GM21360 (cell line): Measurements from ENCODE around the gene SLC38A8.

ENCODE experiments used
- ATAC-seq: cut with Tn5 transposase; IDR thresholded peaks from one replicate; pipeline ENCODE4 v1.9.1; 2021; ENCODE audit warnings: mild to moderate bottlenecking, moderate library complexity; ENCODE audit not compliant: unreplicated experiment

SLC38A8 gene

DNA sequence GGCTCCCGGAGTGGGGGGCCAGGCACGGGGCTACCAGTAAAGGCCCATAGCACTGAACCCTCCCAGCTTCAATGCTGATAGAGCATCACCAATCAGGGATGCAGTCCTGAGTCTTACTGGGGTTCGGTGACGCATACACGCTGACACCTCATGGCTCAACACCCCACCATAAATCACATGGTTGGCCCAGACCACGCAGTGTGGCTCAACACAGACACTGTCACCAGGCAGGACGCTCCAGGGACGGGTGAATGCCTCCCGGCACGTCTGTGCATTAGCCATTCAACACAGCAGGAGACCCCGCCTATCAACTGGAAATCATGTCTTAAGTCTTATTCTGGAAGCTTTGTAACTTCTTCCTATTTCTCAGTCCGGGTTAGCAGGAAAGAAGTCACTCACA is 39.6 kb downstream of the SLC38A8 start:
- no peak for ATAC-seq

DNA sequence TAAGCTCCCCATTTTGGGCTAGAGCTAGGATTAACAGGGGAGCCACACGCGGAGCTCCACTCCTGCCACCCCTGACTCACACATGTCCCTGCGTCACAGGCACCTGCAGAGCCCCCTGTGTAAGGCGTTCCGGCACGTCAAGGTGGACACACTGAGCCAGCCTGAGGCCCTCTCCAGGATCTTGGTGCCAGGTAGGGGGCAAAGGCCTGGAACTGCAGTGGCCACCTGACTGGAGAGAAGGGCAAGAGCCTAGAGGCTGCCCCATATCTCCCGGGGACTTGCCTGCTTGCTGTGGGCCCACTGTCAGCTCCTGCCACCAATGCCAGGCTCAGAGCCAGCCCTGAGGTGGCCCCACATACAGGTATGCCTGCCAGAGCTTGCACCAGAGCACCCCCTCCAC is 40.9 kb downstream of the SLC38A8 start:
- ATAC-seq: no peak

DNA sequence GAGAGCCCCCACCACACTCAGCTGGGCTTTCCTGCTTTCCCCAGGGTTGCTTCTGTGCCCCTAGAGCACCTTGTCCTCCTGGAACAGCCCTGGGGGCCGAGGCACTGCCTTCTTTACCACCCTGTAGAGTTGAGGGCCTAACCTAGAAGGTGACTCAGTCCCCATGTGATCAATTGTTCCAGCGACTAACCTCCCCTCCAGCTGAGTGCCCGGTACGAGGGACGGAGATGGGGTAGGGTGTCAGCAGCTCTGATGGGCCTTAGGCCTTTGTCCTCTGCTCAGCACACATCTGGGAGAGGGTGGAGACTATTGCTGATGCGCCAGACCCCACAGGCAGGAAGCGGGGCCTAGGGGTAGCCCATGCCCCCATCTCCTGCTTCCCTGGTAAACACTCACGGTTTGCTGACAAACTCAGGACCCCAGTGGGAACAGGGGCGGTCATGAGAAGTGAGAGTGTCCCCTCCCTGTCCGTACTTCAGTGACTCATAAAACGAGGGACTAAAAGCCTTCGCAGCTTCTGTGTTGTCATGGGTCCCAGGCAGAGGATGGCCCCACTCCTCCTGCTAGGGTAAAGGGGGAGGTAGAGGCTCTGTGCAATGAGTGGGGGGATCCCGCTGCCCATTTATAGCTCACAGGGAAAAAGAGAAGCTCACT is 41.5 kb downstream of the SLC38A8 start:
- ATAC-seq: no peak

DNA sequence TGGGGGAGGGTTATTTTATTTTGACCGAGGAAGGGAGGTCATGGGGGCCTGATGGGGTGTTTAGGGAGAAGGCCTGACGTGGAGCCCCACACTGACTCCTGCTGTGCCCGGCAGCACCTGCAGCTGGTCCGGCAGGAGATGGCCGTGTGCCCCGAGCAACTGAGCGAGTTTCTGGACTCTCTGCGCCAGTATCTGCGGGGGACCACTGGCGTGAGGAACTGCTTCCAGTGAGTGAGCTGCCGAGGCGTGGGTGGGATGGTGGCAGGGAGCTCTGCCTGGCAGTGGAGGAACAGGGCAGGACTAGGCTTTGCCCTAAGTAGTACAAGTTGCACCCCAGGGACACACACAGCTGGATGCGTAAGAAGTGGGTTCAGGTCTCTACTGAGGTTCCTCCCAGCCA is 44.5 kb downstream of the SLC38A8 start:
- no peak for ATAC-seq

DNA sequence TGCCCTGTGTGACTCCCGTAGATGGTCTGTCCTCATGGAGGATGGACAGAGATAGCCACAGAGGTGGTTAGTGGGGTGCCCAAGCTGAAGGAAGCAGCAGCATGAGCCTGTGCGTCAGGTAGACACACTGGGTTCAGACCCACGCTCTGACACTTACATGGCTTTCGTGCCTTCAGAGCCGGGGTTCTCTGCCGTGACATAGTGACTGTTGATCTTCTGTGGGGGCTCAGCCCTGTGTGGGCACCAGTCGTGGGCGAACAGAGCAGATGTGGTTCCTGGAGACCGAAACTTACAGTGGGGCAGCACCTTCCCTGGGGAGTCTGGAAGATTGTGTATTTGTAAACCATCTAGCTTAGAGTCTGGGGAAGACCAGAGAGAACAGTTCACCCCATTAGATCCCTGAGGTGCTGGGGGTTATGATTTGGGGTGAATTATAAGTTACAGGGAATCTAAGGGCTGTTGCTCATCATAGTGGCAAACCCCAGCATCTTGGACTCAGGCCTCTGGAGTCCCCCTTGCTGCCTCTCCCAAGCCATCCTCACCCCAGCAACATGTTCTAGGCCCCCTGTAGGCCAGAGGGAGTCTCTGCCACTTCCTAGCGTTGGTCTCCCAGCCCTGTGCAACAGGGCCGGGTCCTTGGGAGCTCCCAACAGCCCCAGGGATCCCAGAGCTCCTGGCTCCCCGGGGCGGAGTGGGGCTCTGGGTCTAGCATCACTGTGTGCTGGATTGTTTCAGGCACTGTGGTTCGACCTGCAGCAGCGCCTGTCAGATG is 45.9 kb downstream of the SLC38A8 start:
- ATAC-seq: no peak

DNA sequence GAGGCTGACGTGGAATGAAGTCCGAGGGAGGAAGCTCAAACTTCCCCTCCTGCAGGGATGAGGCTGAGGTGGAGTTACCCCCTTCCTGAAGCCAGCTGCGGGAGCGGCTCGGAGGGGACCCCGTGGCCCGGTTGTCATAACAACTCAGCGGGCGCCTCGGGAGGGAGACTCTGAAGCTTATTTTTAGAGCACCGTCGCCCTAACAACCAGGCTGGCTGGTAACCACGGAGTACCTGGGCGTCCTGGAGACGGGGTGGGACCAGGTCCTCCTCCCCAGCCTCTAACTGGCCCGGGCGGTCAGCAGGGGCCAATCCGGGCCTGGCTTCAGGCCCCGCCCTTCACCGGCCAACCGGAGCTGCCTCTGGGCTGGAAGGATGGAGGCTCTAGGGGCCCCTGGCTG is 46.8 kb downstream of the SLC38A8 start:
- no peak for ATAC-seq

DNA sequence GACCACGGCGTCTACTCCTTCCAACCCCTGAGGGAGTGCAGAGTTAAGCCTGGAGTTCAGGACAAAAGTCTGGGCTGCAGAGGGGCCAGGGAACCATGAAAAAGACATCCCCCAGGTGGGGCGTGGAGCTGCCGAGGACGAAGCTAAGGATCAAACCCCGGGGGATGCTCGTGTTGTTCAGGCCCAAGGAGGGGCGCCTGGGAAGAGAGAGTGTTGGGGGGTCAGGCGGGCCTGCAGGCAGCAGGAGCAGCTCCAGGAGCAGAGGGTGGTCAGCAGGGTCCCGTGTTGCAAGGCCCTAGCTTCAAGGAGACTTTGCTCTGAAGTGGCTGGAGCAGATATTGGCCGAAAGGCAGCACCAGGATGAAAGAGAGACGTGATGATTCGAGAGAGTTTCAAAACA is 47.9 kb downstream of the SLC38A8 start:
- ATAC-seq: no peak

DNA sequence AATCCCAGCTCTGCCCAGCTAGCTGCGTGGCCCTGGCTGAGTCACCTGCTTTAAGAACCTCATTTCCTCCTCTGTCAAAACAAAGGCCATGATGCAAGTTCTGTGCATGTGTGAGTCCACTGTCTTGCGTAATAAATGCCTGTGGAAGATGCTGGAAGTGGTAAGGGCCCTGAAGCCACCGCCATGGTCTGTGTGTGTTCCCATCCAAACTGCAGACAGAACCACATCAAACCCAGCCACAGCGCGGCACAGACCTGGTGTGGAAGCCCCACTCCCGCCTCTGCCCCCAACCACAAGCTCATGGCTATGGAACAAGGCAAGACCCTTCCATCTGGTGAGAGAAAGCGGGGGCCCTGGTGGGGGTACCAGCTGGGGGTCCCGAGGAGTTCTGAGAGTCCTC is 48.5 kb downstream of the SLC38A8 start:
- ATAC-seq: no peak

DNA sequence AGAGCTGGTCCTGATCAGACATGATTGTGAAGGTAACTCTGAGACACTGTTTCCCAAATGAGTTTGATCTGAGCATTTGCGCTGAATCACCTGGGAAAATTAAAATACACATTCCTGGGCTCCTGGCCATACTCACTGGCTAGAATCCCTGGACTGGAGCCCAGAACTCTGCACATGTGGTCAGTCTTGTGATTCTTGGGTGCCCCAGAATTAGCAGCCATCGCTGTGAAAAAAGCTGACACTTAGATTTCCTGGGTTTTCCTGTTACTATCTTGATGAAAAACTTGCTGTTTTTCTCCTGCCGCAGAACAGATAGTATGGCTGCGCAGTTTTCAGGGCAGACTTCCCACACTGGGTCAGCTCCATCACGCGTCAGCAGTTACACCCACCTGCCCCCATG is 50.0 kb downstream of the SLC38A8 start:
- ATAC-seq: no peak

DNA sequence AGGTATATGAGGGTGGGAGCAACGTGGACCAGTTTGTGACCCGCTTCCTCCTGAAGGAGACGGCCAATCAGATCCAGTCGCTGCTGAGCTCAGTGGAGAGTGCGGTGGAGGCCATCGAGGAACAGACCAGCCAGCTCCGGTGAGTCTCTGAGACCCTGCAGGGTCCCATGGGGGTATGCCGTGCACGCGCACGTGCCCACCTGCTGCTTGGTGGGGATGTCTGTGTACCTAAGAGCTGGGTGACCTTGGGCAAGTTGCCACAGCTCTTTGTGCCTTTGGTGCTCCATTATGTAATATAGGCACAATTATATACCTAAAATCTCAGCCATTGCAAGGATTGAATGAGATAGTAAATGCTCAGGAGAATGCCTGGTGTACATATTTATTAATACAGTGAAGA is 52.1 kb downstream of the SLC38A8 start:
- no peak for ATAC-seq

DNA sequence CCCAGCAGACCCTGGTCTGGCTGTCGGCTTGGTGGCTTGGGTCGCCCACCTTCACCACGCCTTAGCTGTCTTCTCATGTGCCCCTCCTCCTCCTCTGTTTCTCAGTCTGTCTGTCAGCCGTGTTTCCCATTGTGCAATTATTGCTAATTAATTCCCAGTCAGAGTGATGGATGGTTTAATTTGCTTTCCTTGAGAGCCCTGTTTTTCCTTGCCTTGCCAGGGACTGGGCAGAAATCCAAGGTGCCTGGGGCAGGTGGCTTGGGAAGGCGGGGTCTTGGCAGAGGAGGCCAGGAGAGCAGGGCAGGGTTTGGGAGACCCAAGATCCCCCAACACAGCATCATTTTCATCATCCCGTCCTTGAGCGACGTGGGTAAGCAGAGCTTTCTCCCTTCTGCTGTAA is 53.3 kb downstream of the SLC38A8 start:
- no peak for ATAC-seq

DNA sequence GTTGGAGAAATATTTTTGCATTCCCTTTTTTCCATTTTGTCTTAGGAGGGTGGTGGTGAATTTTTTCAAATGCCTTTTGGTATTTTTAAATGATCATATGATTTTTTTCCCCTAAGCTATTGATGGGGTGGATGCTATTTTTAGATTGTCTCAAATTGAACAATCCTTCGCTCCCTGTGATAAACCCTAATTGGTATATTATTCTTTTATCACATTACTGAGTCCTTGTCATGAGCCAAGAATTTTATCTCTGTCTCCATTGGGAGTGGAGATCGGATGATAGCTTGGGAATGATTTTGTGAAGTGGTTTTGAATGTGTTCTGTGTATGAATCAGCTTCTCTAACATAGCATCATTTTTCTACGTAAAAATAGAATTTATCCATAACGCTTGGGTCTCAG is 59.1 kb downstream of the SLC38A8 start:
- no peak for ATAC-seq

DNA sequence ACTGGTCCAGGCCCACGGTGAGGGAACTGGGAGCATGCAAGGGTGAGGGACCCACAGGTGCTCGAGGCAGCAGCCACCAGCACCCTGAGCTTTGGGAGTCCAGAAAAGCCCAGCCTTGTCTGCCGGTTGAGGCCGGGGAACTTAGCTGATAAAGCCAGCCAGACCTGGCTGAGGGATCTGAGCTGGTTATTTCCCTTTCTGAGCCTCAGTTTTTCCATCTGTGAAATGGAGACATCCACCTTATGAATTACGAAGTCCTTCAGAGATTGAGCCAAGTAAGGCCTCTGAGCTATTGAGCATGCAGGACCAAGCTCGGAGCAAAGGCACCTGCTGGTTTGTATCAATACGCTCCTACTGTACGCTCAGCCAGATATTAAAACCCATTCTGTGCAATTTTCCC is 60.8 kb downstream of the SLC38A8 start:
- ATAC-seq: no peak

DNA sequence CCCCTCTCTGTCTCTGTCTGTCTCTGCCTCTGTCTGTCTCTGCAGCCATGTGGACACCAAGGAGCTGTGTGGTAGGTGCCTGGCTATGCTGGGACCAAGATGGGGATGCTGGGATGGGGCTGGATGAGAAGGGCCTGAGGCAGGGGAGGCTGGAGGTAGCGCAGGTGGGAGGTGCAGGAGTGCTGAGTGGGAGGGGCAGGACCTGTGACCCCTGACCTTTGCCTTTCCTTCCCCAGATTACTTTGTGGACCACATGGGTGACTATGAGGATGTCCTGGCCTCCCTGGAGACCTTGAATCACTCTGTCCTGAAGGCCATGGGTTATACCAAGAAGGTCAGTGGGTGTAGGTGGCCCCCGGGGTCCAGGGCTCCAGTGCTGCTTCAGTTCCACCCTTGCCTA is 61.8 kb downstream of the SLC38A8 start:
- no peak for ATAC-seq

DNA sequence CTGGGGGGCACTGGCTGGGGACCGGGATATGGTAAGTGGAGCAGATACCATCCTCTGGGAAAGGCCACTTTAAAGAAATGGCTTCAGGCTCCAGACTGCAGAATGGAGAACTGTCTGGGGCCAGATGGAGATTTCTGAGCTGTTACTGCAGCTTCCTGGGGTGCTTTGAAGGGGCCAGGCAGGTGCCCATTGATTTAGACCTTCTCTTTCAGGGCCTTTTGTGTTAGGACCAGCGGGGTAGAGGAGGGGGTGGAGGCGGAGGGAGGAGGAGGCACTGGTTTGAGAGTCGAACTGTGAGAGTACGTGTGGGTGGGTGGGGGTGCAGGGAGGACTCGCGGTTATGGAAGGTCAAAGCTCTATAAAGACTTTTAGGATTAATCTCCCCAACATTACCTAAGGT is 63.2 kb downstream of the SLC38A8 start:
- no peak for ATAC-seq

DNA sequence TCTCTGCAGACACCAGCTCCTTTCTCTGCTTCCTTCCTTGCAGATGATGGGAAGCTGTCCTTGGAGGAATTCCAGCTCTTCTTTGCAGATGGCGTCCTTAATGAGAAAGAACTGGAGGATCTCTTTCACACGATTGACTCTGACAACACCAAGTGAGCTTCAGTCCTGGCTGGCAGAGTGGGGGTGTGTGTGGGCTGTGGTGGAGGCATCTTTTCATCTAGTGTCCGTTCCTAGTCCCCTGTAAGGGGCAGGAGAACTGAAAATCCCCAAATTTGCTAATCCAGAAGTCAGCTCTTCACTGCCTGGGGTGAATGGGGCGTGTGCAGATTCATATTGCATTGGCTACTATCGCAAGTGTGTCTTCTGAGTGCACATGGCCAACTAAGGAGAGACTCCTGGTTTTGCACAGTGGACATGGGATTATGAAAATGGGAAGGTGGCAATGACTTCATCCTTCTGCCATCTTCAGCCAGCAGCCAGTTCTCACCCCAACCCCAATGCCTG is 64.1 kb downstream of the SLC38A8 start:
- no peak for ATAC-seq

DNA sequence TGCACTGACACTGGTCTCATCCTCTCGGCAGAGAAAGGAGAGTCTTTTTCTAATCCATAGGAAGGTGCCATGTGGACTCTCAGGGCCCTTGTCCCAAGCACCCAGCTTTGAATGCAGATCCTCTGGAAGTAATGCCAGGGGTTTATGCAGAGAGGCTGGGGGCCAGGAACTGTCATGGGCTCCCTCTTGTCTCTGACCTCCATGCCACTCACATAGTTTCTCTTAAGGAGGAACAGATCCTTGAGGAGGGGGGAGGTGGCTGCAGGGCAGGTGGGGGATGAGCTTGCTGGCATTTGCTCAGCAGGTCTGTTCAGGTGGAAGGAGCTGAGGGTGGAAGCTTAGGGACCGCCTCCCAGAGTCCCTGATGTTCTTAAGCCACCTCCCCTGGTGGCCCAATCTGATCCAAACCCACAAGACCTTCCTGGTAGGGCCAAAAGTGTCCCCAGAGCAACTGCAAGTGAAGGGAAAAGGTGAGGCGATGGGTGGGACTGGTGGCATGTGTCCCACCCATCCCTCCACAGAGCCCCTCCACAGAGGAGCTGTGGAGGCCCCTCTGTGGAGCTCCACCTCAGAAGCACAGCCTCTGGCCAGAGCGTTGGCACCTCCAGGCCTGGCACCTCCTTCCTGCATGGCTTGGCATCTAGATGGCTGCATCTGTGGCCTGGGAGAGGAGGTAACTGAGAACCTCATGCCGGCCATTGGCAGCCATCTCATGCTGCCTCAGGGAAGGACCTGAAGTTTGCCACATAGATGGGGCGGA is 65.4 kb downstream of the SLC38A8 start:
- no peak for ATAC-seq

DNA sequence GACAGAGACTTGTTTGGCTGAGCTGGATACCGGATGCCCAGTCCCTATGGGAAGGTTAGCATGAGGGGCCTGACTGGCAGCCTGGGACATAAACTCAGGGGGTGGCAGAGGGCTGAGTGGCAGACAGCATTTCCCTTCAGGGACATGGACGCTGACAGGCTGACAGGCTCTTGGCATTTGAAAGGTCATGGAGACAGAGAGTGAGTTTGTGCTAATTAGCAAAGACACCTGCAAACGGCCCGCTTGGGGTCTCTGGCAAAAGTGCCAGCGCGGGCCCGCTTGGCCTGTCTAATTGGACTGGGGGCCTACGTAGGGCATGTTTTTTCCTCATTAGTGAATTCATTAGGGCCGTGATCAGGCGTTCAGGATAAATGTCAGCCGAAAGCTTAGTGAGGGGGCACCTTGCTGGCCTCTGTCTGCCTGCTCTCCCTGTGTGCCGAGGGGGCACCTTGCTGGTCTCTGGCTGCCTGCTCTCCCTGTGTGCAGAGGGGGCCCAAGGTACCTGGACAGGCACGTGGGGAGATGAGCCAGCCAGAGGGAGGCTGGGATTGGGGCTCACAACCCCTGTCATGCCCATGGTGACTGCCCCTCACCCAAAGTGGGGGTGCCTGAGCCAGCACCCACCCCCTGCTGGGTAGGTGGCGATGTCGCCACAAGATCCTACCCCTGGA is 66.9 kb downstream of the SLC38A8 start:
- no peak for ATAC-seq

DNA sequence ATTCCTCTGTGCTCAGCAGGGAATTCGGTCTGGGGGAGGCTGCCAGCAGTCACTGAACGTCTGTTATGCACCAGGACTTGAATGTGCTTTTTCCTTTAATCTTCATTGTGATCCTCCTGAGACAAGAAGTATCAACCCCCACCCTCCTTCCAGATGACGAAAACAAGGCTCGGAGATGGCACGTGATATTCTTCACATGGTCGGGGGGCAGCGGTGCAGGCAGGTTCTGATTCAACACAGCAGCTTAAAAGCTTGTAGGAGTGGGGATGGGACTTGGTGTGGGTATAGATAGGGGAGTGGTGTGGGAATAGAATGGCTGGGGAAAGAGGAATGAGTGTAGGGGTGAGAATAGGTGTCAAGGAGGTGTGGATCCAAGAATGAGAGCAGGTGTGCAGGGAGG is 68.1 kb downstream of the SLC38A8 start:
- ATAC-seq: no peak

DNA sequence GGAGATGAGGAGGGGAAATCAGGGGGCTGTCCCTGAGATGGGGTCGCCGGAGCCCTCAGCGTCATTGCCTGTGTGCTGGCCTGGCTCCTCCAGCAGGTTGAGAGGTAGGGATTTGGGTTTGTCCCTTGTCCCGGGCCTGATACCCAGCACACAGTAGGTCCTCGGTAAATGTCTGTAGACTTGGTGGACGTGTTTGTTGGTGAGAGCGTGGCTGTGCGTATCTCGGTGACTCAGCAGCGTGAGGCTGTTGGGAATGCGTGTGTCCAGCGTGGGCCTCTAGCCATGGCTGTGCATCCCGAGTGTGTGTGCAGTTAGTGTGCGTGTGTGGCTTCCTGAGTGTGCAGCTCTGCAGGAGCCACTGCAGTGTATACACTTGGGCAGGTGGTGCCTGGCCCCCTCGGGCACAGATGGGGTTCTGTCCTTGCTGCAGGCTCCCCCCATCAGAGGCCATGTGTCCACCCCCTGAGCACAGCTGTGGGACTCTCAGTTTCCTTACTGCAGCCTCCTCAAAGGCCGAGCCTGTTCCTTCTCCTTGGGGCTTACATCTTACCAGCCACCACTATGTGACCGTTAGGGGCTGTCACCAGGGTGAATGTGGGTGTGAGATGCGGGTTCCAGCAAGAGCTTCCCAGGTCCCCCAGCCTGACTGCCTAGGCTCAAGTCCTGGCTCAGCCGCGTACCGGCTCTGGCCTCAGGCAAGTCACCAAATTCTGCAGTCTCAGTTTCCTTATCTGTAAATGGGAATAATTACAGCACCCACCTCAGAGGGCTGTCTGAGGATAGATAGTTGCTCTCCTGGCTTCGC is 68.8 kb downstream of the SLC38A8 start:
- ATAC-seq: no peak

DNA sequence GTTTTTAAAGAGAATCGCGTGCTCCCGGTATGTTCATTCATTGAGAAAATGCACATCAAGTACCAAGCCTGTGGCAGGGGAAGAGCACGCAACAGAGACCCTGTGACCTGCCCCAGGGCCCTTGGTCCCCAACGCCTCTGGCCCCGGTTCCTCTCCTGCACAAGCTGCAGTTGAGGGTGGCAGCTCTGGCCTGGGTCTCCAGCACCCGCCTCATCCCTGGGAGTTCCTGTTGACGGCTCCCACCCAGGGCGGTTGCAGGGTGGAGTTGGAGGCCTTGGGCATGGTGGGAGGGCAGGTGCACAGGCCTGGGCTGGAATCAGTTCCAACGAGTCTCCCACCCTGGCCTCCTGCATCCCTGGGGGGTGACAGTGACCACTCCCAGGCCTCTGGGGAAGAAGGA is 69.5 kb downstream of the SLC38A8 start:
- no peak for ATAC-seq
